HG03196 (cell line): ENCODE measurements around the gene TCP11L2.
A peak's percentile ranks its signal among the peaks of the same experiment; 100 is the strongest.
"Not testable (repeated sequence)": the region's sequence is repeated elsewhere in the genome, so short reads cannot be mapped to it uniquely, and the experiment has no call there.

Experiments
- ATAC-seq: cut with Tn5 transposase; IDR thresholded peaks from one replicate; pipeline ENCODE4 v1.9.1; 2021; ENCODE audit not compliant: unreplicated experiment

The TCP11L2 gene

GRCh38 chr12:106282457-106283097, 20.0 kb upstream of the TCP11L2 start:
- ATAC-seq, result no peak

- no peak for ATAC-seq
These were observed 18.0 kb upstream of the TCP11L2 start for GRCh38 chr12:106284358-106285105.

- ATAC-seq, result no peak
These were observed 16.6 kb upstream of the TCP11L2 start for GRCh38 chr12:106285982-106286381.

GRCh38 chr12:106286576-106287162, 15.9 kb upstream of the TCP11L2 start:
- ATAC-seq, result not testable (repeated sequence)

GRCh38 chr12:106287364-106287763, 15.2 kb upstream of the TCP11L2 start:
- ATAC-seq, result no peak

- no peak for ATAC-seq
These were observed 14.4 kb upstream of the TCP11L2 start for GRCh38 chr12:106288101-106288493.

- ATAC-seq, result no peak
These were observed 13.9 kb upstream of the TCP11L2 start for GRCh38 chr12:106288494-106289195.

GRCh38 chr12:106289196-106289681, 13.3 kb upstream of the TCP11L2 start:
- ATAC-seq, result no peak

- no peak for ATAC-seq
These were observed 11.9 kb upstream of the TCP11L2 start for GRCh38 chr12:106290666-106291065.

- ATAC-seq, result no peak
These were observed 11.2 kb upstream of the TCP11L2 start for GRCh38 chr12:106291342-106291741.

- no peak for ATAC-seq
These were observed 10.2 kb upstream of the TCP11L2 start for GRCh38 chr12:106292339-106292738.

- no peak for ATAC-seq
These were observed 6.2 kb upstream of the TCP11L2 start for GRCh38 chr12:106296179-106296877.

- ATAC-seq, result no peak
These were observed 5.5 kb upstream of the TCP11L2 start for GRCh38 chr12:106297075-106297474.

GRCh38 chr12:106297681-106298080, 4.9 kb upstream of the TCP11L2 start:
- ATAC-seq, result no peak

- ATAC-seq, result no peak
These were observed 3.2 kb upstream of the TCP11L2 start for GRCh38 chr12:106299202-106299774.

GRCh38 chr12:106300761-106301160, 1.8 kb upstream of the TCP11L2 start:
- no peak for ATAC-seq

- ATAC-seq, result no peak
These were observed 1.3 kb upstream of the TCP11L2 start for GRCh38 chr12:106301241-106301610.

- peak; percentile 61 for ATAC-seq
These were observed 767 bp upstream of the TCP11L2 start for GRCh38 chr12:106301611-106302321.

- peak; percentile 29 for ATAC-seq
These were observed 778 bp downstream of the TCP11L2 start for GRCh38 chr12:106303202-106303820.
